Stimulated activated CD4-positive, alpha-beta T cell treated with anti-CD3 and anti-CD28 coated beads, Interleukin-4, amount 100 ng/mL, for 1 hour (primary cell): ENCODE data around the gene C17orf78.
"Not testable (repeated sequence)": the region's sequence is repeated elsewhere in the genome, so short reads cannot be mapped to it uniquely, and the experiment has no call there.

ENCODE experiments used
- DNase-seq: peaks from one replicate; pipeline ENCODE4 v3.0.0-alpha.2; 2020

Gene C17orf78

GRCh38 chr17:37388266-37388665, 12.5 kb downstream of the C17orf78 start:
- no peak for DNase-seq

- DNase-seq: no peak
Measured at GRCh38 chr17:37389160-37389559, 13.4 kb downstream of the C17orf78 start.

- DNase-seq: no peak
Measured at GRCh38 chr17:37391146-37391545, 15.4 kb downstream of the C17orf78 start.

- DNase-seq: no peak
Measured at GRCh38 chr17:37392024-37392590, 16.3 kb downstream of the C17orf78 start.

GRCh38 chr17:37393352-37393751, 17.6 kb downstream of the C17orf78 start:
- no peak for DNase-seq

- DNase-seq: no peak
Measured at GRCh38 chr17:37399265-37399803, 23.5 kb downstream of the C17orf78 start.

- no peak for DNase-seq
Measured at GRCh38 chr17:37400505-37400904, 24.7 kb downstream of the C17orf78 start.

- not testable (repeated sequence) for DNase-seq
Measured at GRCh38 chr17:37405522-37405921, 29.7 kb downstream of the C17orf78 start.

GRCh38 chr17:37405955-37406634, 30.3 kb downstream of the C17orf78 start:
- DNase-seq: no peak

- DNase-seq: peak; percentile 77
Measured at GRCh38 chr17:37406635-37407461, 31.1 kb downstream of the C17orf78 start, which contains the start of the genes ACACA and TADA2A. ACACA (minus strand) TSS chr17:37406836; CDS start chr17:37406299, 537 bp downstream. TADA2A (plus strand) TSS chr17:37406886; CDS start chr17:37411366, 4,480 bp downstream.

GRCh38 chr17:37408145-37408479, 32.3 kb downstream of the C17orf78 start:
- not testable (repeated sequence) for DNase-seq

GRCh38 chr17:37410357-37410756, 34.6 kb downstream of the C17orf78 start:
- DNase-seq: no peak

- DNase-seq: no peak
Measured at GRCh38 chr17:37413875-37414519, 38.2 kb downstream of the C17orf78 start.

GRCh38 chr17:37417852-37418251, 42.1 kb downstream of the C17orf78 start:
- no peak for DNase-seq

- DNase-seq: no peak
Measured at GRCh38 chr17:37422971-37423625, 47.3 kb downstream of the C17orf78 start.

GRCh38 chr17:37425268-37425667, 49.5 kb downstream of the C17orf78 start:
- no peak for DNase-seq

GRCh38 chr17:37429039-37429438, 53.3 kb downstream of the C17orf78 start:
- no peak for DNase-seq

GRCh38 chr17:37429453-37429852, 53.7 kb downstream of the C17orf78 start:
- DNase-seq: no peak

- DNase-seq: no peak
Measured at GRCh38 chr17:37430051-37430627, 54.4 kb downstream of the C17orf78 start.

GRCh38 chr17:37432671-37433070, 56.9 kb downstream of the C17orf78 start:
- DNase-seq: no peak

GRCh38 chr17:37438141-37438540, 62.4 kb downstream of the C17orf78 start:
- no peak for DNase-seq

GRCh38 chr17:37440424-37440823, 64.6 kb downstream of the C17orf78 start:
- no peak for DNase-seq
